BJ (cell line): ENCODE measurements around the gene GALNT7. TPM values are rescaled to one million over a fixed set of nuclear protein-coding genes. Genes with fewer than 3 reads are reported as not detected.
A peak's percentile ranks its signal among the peaks of the same experiment; 100 is the strongest.

Source experiments
- CTCF ChIA-PET: fragments of 350-600 bp; formaldehyde crosslinking; extraction: SDS; loops from one replicate; lab custom pipeline; 2021; ENCODE audit warnings: antibody characterized with exemption, inconsistent platforms; lab: Yijun Ruan, JAX
- POLR2A ChIA-PET: fragments of 300-600 bp; sonication (Branson Sonifier 250); formaldehyde crosslinking; extraction: SDS; loops from one replicate; lab custom pipeline; 2021; ENCODE audit warnings: antibody characterized with exemption; lab: Charles Lee
- DNase-seq: peaks from one replicate; pipeline ENCODE4 v3.0.0-alpha.2; 2011; ENCODE audit warnings: low read depth
- H3K27me3 ChIP-seq: 2 replicates; pipeline ENCODE4 v1.6.0; 2011; ENCODE audit warnings: low read length; ENCODE audit not compliant: control insufficient read depth, insufficient read depth
- H3K36me3 ChIP-seq: 2 replicates; pipeline ENCODE4 v1.5.1; 2011; ENCODE audit warnings: low read length; ENCODE audit not compliant: control insufficient read depth, insufficient read depth
- H3K4me3 ChIP-seq: 2 replicates; pipeline ENCODE4 v1.5.1; 2011; ENCODE audit warnings: low read depth, mild to moderate bottlenecking, control low read depth, low read length
- polyA plus RNA-seq: library from polyadenylated mRNA; depleted of rRNA; stranded (reverse); fragments of >200 nt; gene quantifications from 2 replicates; pipeline ENCODE4 v1.2.3, GENCODE V29; 2011
- TF ChIP-seq, protein P1 (sequence below): IDR thresholded peaks from 2 replicates; pipeline ENCODE4 v1.5.1; 2011; ENCODE audit warnings: low read depth, mild to moderate bottlenecking, control low read depth, inconsistent platforms, low read length, moderate library complexity; ENCODE audit not compliant: insufficient read depth

Gene GALNT7
- polyA plus RNA-seq, 1 experiment, result 6.3 TPM

DNA sequence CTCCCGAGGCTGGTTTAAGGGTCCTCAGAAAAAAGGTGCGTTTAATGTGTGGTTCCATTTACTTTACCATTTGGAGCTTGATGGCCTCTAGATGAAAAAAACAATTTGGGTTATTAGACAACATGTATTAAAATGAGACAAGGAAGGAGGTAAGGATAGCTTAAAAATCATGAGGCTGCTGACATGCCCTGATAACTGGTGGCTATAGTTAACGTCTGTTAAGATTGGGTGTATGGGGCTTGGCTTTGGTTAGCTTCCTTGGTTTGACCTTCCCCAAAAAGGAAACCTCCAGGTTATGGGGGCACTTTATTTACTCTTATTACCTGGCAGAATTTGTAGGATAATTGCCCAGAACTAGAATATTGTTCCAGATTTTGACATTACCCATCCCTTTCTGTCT lies 114.0 kb downstream of the GALNT7 start:
- no peaks in the 10 kb centered on the region for H3K36me3 ChIP-seq
- CTCF ChIA-PET, result interaction anchor here (1.0 to 1.5 kb wide), 4 partner anchors 13 to 259 kb away, joined by 3 to 4 read pairs (median 3); no protein-coding TSS in a partner anchor
- H3K27me3 ChIP-seq, result no peaks in the 10 kb centered on the region
- TF ChIP-seq, protein P1, sequence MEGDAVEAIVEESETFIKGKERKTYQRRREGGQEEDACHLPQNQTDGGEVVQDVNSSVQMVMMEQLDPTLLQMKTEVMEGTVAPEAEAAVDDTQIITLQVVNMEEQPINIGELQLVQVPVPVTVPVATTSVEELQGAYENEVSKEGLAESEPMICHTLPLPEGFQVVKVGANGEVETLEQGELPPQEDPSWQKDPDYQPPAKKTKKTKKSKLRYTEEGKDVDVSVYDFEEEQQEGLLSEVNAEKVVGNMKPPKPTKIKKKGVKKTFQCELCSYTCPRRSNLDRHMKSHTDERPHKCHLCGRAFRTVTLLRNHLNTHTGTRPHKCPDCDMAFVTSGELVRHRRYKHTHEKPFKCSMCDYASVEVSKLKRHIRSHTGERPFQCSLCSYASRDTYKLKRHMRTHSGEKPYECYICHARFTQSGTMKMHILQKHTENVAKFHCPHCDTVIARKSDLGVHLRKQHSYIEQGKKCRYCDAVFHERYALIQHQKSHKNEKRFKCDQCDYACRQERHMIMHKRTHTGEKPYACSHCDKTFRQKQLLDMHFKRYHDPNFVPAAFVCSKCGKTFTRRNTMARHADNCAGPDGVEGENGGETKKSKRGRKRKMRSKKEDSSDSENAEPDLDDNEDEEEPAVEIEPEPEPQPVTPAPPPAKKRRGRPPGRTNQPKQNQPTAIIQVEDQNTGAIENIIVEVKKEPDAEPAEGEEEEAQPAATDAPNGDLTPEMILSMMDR, result no peak
- POLR2A ChIA-PET, result no interaction called here
- DNase-seq, result no peak
- H3K4me3 ChIP-seq, result no peak overlapping the region

DNA sequence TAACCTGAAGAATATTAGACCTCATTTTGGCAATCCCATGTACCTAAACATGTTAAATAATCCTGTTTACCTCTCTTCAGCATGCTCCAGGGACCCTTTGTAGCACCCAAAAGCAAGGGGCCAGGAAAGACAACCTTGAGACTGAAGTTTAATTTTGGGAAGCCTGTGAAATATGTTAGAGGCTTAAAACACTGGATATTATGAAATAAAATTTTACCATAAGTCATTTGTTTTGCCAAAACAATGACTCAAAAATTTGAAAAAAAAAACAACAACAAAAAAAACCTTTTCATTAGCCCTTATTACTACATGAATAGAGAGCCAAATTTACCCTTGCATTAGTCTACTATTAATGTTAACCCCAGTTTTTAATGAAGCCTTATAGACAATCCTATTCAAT lies 115.9 kb downstream of the GALNT7 start:
- Histone ChIP-seq H3K36me3 (no peaks in the 10 kb centered on the region), H3K27me3 (no peaks in the 10 kb centered on the region), H3K4me3 (no peak overlapping the region)
- DNase-seq, result no peak
- TF ChIP-seq, protein P1, result no peak
- POLR2A ChIA-PET, result no interaction called here
- CTCF ChIA-PET, result no interaction called here

DNA sequence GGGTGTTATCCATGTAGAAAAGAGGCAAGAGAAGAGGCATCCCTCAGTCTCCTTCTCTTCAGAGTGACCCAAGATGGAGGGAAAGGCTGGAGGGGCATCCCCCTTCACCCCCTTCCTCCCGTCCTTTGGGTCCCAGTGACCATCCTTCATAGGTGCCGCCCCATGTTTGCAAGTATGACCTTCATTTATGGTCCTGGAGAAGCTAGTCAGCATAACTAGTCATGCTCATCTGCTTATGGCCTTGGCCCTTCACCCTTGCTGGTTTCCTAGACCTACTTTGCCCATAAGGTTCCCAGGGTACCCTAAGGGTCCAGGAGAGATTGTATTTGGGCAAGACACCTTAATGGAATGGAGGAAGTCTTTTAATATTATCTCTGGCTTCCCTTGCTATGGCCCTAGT lies 118.9 kb downstream of the GALNT7 start:
- Histone ChIP-seq H3K36me3 (no peaks in the 10 kb centered on the region), H3K4me3 (no peak overlapping the region), H3K27me3 (no peaks in the 10 kb centered on the region)
- POLR2A ChIA-PET, result no interaction called here
- no peak for DNase-seq
- CTCF ChIA-PET, result interaction anchor here (0.6 to 3.0 kb wide), 7 partner anchors 10 to 282 kb away, joined by 3 to 11 read pairs (median 3); no protein-coding TSS in a partner anchor
- TF ChIP-seq, protein P1, result no peak

DNA sequence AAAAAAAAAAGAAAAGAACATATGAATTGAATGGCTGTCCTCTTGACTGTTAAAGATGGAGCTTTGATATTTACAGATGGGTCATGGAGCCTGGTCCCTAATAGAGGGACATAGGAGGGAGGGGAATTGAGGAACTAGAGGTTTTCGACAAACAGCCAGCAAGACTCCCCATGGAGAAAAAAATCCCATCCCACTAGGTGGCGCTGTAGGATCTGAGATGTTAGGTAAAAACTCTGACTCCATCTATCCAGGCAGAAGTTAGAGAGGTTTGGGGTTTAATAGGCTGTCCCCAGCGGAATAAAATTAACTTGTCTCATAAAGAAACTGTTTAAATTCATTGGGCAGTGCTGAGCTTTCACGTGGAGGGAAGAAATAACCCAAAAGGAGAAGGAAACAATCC lies 119.7 kb downstream of the GALNT7 start:
- Histone ChIP-seq H3K27me3 (no peaks in the 10 kb centered on the region), H3K36me3 (no peaks in the 10 kb centered on the region), H3K4me3 (no peak overlapping the region)
- no peak for DNase-seq
- TF ChIP-seq, protein P1, result peak; percentile 60
- POLR2A ChIA-PET, result no interaction called here
- CTCF ChIA-PET, result interaction anchor here (0.6 to 3.0 kb wide), 5 partner anchors 9 to 60 kb away, joined by 3 to 11 read pairs (median 3); no protein-coding TSS in a partner anchor

DNA sequence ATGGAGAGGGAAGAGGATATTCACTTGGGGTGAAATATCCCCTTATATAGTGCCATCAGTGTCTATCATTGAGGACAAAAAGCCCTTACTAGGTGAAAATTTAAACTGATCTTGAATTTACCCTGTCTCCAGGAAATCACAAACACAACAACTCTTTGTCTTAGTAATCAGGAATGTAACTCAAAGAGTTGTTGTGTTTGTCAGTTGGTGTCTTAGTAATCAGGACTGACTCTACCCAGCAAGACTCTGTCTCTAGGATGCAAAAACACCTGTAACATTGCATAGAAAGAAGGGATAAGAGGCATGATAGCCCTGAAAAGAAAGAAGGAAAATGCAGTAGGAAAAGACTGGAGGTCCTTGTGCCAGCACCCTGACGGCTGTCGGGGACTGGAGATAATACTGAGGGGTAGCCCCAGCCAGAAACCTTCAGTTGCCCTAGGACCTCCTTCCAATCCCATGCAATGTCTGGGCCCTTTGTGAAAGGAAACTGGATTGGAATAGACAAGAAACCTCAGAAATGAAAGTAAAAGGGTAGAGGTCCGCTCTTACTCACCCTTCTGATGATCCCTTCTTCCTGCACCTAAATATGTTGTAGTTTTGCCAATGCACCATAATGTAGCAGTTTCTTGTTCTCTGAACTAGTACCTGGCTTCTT lies 120.2 kb downstream of the GALNT7 start:
- DNase-seq, result no peak
- CTCF ChIA-PET, result interaction anchor here (0.7 to 3.0 kb wide), 8 partner anchors 8 to 265 kb away, joined by 3 to 11 read pairs (median 4); no protein-coding TSS in a partner anchor
- no peaks in the 10 kb centered on the region for H3K36me3 ChIP-seq
- H3K4me3 ChIP-seq, result no peak overlapping the region
- TF ChIP-seq, protein P1, result no peak
- POLR2A ChIA-PET, result no interaction called here
- H3K27me3 ChIP-seq, result no peaks in the 10 kb centered on the region
